H1 (cell line): ENCODE measurements around the gene ONECUT3.

Experiments
- BCL11A ChIP-seq, 2 experiments: IDR thresholded peaks; one replicate each; pipeline ENCODE4 v1.6.1; 2011; ENCODE audit warnings: low read depth in 2 of 2, low read length in 2 of 2, mild to moderate bottlenecking in 2 of 2
- CTCF ChIP-seq, 3 experiments: IDR thresholded peaks; 1 replicate in 2 of 3; 2 replicates in 1 of 3; pipeline versions ENCODE4 v1.5.1 to v1.6.1; 2011; ENCODE audit warnings: low read length in 3 of 3, mild to moderate bottlenecking in 3 of 3, inconsistent platforms in 2 of 3, low read depth in 1 of 3, moderate library complexity in 1 of 3; ENCODE audit not compliant: insufficient read depth in 1 of 3; ENCODE audit errors: control extremely low read depth in 1 of 3
- EZH2 ChIP-seq: fragments of 200-600 bp; sonication (generic); IDR thresholded peaks from 2 replicates; pipeline ENCODE4 v1.7.1; 2012; ENCODE audit warnings: low read depth, mild to moderate bottlenecking, moderate library complexity, low read length, inconsistent platforms; ENCODE audit not compliant: severe bottlenecking
- POLR2A ChIP-seq, 2 experiments: IDR thresholded peaks; 1 replicate in 1 of 2; 2 replicates in 1 of 2; pipeline ENCODE4 v1.6.1; 2011; ENCODE audit warnings: low read depth in 2 of 2, low read length in 2 of 2, mild to moderate bottlenecking in 2 of 2; ENCODE audit errors: control extremely low read depth in 1 of 2
- TAF7 ChIP-seq: optimal IDR thresholded peaks from 2 replicates; pipeline ENCODE3; 2011; ENCODE audit warnings: low read depth, mild to moderate bottlenecking, inconsistent platforms, low read length, moderate library complexity, borderline replicate concordance
- ZNF274 ChIP-seq: IDR thresholded peaks from 2 replicates; pipeline ENCODE4 v1.7.0; 2012; ENCODE audit warnings: low read length, borderline replicate concordance; ENCODE audit errors: extremely low read depth

DNA sequence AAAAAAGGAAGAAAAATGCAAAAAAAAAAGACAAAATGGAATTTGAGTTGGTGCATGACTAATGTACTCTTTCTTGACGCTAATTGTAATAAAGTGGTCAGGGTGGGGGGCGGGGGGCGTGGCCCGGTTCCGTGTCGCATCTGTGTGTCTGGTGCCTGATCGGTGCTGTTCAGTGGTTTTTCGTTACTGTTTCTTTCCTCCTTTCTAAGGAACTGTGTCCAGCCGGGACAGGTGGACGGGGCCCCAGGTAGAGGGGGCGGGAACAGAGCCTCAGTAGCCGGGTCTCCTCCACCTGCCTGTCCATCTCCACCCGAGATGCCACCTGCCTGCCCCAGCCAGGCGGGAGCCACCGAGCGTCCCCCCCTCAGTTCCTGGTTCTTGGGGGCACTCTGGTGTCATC, 26.3 kb downstream of the ONECUT3 start:
- TF ChIP-seq EZH2 (no peak), ZNF274 (no peak), CTCF (IDR thresholded peaks at IDR 0.05; ENCODE audit: control extremely low read depth in 1 of 3, insufficient read depth in 1 of 3, low read depth in 1 of 3, low read length in 3 of 3) (no peak), TAF7 (no peak), BCL11A (IDR thresholded peaks at IDR 0.05; ENCODE audit: low read depth in 2 of 2, low read length in 2 of 2) (no peak), POLR2A (IDR thresholded peaks at IDR 0.05; ENCODE audit: control extremely low read depth in 1 of 2, low read depth in 2 of 2, low read length in 2 of 2) (no peak)
